Raji (cell line): ENCODE results near the gene PPP1R27.

Source experiments
- POLR2A ChIP-seq: IDR thresholded peaks from 2 replicates; pipeline ENCODE4 v1.6.1; 2011; ENCODE audit warnings: low read depth, low read length, control low read depth; ENCODE audit not compliant: insufficient read depth

PPP1R27 gene

GRCh38 chr17:81849457-81849856, 14.6 kb upstream of the PPP1R27 start:
- TF ChIP-seq POLR2A, result no peak

- no peak for TF ChIP-seq POLR2A
Measured at GRCh38 chr17:81846743-81847689, 12.2 kb upstream of the PPP1R27 start.

- TF ChIP-seq POLR2A, result no peak
Measured at GRCh38 chr17:81845881-81846742, 11.3 kb upstream of the PPP1R27 start.

GRCh38 chr17:81845361-81845760, 10.5 kb upstream of the PPP1R27 start:
- TF ChIP-seq POLR2A, result no peak

GRCh38 chr17:81844887-81845286, 10.0 kb upstream of the PPP1R27 start:
- TF ChIP-seq POLR2A, result no peak

GRCh38 chr17:81844327-81844851, 9.5 kb upstream of the PPP1R27 start:
- TF ChIP-seq POLR2A, result no peak

GRCh38 chr17:81843713-81844326, 9.0 kb upstream of the PPP1R27 start:
- TF ChIP-seq POLR2A, result no peak

GRCh38 chr17:81842725-81843504, 8.1 kb upstream of the PPP1R27 start:
- TF ChIP-seq POLR2A, result no peak

- no peak for TF ChIP-seq POLR2A
Measured at GRCh38 chr17:81842378-81842724, 7.5 kb upstream of the PPP1R27 start.

GRCh38 chr17:81841866-81842265, 7.0 kb upstream of the PPP1R27 start:
- TF ChIP-seq POLR2A, result no peak

- no peak for TF ChIP-seq POLR2A
Measured at GRCh38 chr17:81840826-81841778, 6.3 kb upstream of the PPP1R27 start.

- TF ChIP-seq POLR2A, result no peak
Measured at GRCh38 chr17:81839301-81839700, 4.5 kb upstream of the PPP1R27 start.

- no peak for TF ChIP-seq POLR2A
Measured at GRCh38 chr17:81838753-81839255, 4.0 kb upstream of the PPP1R27 start.

- TF ChIP-seq POLR2A, result no peak
Measured at GRCh38 chr17:81837641-81838040, 2.8 kb upstream of the PPP1R27 start.
